A549 (cell line): ENCODE data around the gene ANKRD39. TPM values are rescaled to one million over a fixed set of nuclear protein-coding genes. Genes with fewer than 3 reads are reported as not detected.

Source experiments
- ATAC-seq, 2 experiments: fragments of 200-7000 bp in 1 of 2; fragments of >200 bp in 1 of 2; cut with Nextera tagmentation in 1 of 2; cut with Tn5 transposase in 1 of 2; 3 replicates each; pipeline versions ENCODE4 v1.8.0 to v1.9.1; 2018 to 2020; ENCODE audit warnings: mild to moderate bottlenecking in 1 of 2, moderate library complexity in 1 of 2
- CTCF ChIA-PET: fragments of 300-600 bp; sonication (Branson Sonifier 250); formaldehyde crosslinking; extraction: SDS; loops from one replicate; lab custom pipeline; 2021; ENCODE audit warnings: antibody characterized with exemption, inconsistent platforms; lab: Yijun Ruan, JAX
- POLR2A ChIA-PET: fragments of 350-600 bp; formaldehyde crosslinking; extraction: SDS; loops from one replicate; lab custom pipeline; 2021; ENCODE audit warnings: antibody characterized with exemption, inconsistent platforms; lab: Yijun Ruan, JAX
- DNase-seq, 2 experiments: peaks; one replicate each; pipeline versions ENCODE4 v3.0.0 to v3.0.0-alpha.2; 2011 to 2016; ENCODE audit warnings: low read depth in 1 of 2, low spot score in 1 of 2
- FAIRE-seq: peaks from 2 replicates; lab custom pipeline; 2011; peaks lifted over from hg19 to GRCh38; lab: Jason Lieb, UNC
- H3K27ac ChIP-seq, 2 experiments: fragments of >200 bp; sonication (Bioruptor Twin); formaldehyde crosslinking; 3 replicates each; pipeline ENCODE4 v1.5.1; 2016 to 2017
- H3K4me1 ChIP-seq: fragments of >200 bp; sonication (Bioruptor Twin); formaldehyde crosslinking; 3 replicates; pipeline ENCODE4 v1.6.1; 2016
- H3K4me2 ChIP-seq: fragments of >200 bp; sonication (Bioruptor Twin); formaldehyde crosslinking; 3 replicates; pipeline ENCODE4 v1.6.1; 2016
- H3K4me3 ChIP-seq: fragments of >200 bp; sonication (Bioruptor Twin); formaldehyde crosslinking; 3 replicates; pipeline ENCODE4 v1.5.1; 2016
- H3K9me3 ChIP-seq: fragments of >200 bp; sonication (Bioruptor Twin); formaldehyde crosslinking; 3 replicates; pipeline ENCODE4 v1.6.1; 2016
- CHD2 ChIP-seq: fragments of 150-350 bp; IDR thresholded peaks from 2 replicates; pipeline ENCODE4 v1.6.1; 2014; ENCODE audit warnings: low read length; ENCODE audit not compliant: partially characterized antibody
- CHD4 ChIP-seq: fragments of 200-600 bp; sonication (generic); IDR thresholded peaks from 2 replicates; pipeline ENCODE4 v1.6.1; 2016; ENCODE audit warnings: antibody characterized with exemption, mild to moderate bottlenecking, borderline replicate concordance
- EP300 ChIP-seq, 2 experiments: fragments of >200 bp; sonication (Bioruptor Twin); formaldehyde crosslinking; IDR thresholded peaks; 2 replicates in 1 of 2; 3 replicates in 1 of 2; pipeline ENCODE4 v1.6.1; 2016 to 2017
- FOXS1 ChIP-seq: fragments of 250-450 bp; sonication (Bioruptor Pico); IDR thresholded peaks from 2 replicates; pipeline ENCODE4 v1.5.0; 2020; ENCODE audit warnings: mild to moderate bottlenecking, moderate library complexity
- HOXB13 ChIP-seq: fragments of 250-450 bp; sonication (Bioruptor Pico); IDR thresholded peaks from 2 replicates; pipeline ENCODE4 v1.5.0; 2020; ENCODE audit warnings: low read depth, mild to moderate bottlenecking, moderate library complexity
- JUN ChIP-seq, 2 experiments: fragments of >200 bp; sonication (Bioruptor Twin); formaldehyde crosslinking; IDR thresholded peaks; 2 replicates in 1 of 2; 3 replicates in 1 of 2; pipeline ENCODE4 v1.6.1; 2016 to 2017
- KDM1A ChIP-seq: fragments of 200-600 bp; sonication (generic); IDR thresholded peaks from 2 replicates; pipeline ENCODE4 v1.6.1; 2016; ENCODE audit warnings: low read depth, mild to moderate bottlenecking
- KDM5A ChIP-seq: fragments of 200-600 bp; sonication (generic); IDR thresholded peaks from 2 replicates; pipeline ENCODE4 v1.6.1; 2016; ENCODE audit warnings: antibody characterized with exemption, mild to moderate bottlenecking
- MAFK ChIP-seq: fragments of 450-650 bp; IDR thresholded peaks from 2 replicates; pipeline ENCODE4 v1.6.1; 2014; ENCODE audit not compliant: partially characterized antibody
- MAZ ChIP-seq: fragments of 150-350 bp; IDR thresholded peaks from 2 replicates; pipeline ENCODE4 v1.6.1; 2014; ENCODE audit warnings: antibody characterized with exemption, low read depth, low read length, borderline replicate concordance
- MYC ChIP-seq: IDR thresholded peaks from 2 replicates; pipeline ENCODE4 v1.6.1; 2012; ENCODE audit warnings: mild to moderate bottlenecking, inconsistent platforms, low read length, improper control_type of control experiment, borderline replicate concordance
- NR3C1 ChIP-seq: fragments of >200 bp; sonication (Bioruptor Twin); formaldehyde crosslinking; IDR thresholded peaks from 3 replicates; pipeline ENCODE4 v1.6.1; 2017
- PHF8 ChIP-seq: fragments of 200-600 bp; sonication (generic); IDR thresholded peaks from 2 replicates; pipeline ENCODE4 v1.6.1; 2016; ENCODE audit warnings: low read depth, mild to moderate bottlenecking, antibody characterized with exemption, moderate library complexity, borderline replicate concordance
- POLR2A ChIP-seq: IDR thresholded peaks from 2 replicates; pipeline ENCODE4 v1.6.1; 2012; ENCODE audit warnings: mild to moderate bottlenecking, low read length
- POLR2AphosphoS2 ChIP-seq: conservative IDR thresholded peaks from 2 replicates; pipeline ENCODE4 v1.6.1; 2012; ENCODE audit warnings: low read length, improper control_type of control experiment, inconsistent platforms
- RAD21 ChIP-seq, 2 experiments: fragments of >200 bp in 1 of 2; sonication (Bioruptor Twin) in 1 of 2; formaldehyde crosslinking in 1 of 2; IDR thresholded peaks in 1 of 2; conservative IDR thresholded peaks in 1 of 2; 2 replicates in 1 of 2; 3 replicates in 1 of 2; pipeline ENCODE4 v1.6.1; 2012 to 2018; ENCODE audit warnings: inconsistent platforms in 1 of 2
- RCOR1 ChIP-seq: fragments of 150-350 bp; IDR thresholded peaks from 2 replicates; pipeline ENCODE4 v1.6.1; 2014; ENCODE audit warnings: antibody characterized with exemption, low read length, low read depth
- RFX5 ChIP-seq: fragments of 450-650 bp; IDR thresholded peaks from 2 replicates; pipeline ENCODE4 v1.7.1; 2014; ENCODE audit warnings: antibody characterized with exemption, mild to moderate bottlenecking, moderate library complexity
- SMC3 ChIP-seq: fragments of >200 bp; sonication (Bioruptor Twin); formaldehyde crosslinking; IDR thresholded peaks from 3 replicates; pipeline ENCODE4 v1.6.1; 2018; ENCODE audit warnings: inconsistent platforms
- SREBF2 ChIP-seq: fragments of 450-650 bp; IDR thresholded peaks from 2 replicates; pipeline ENCODE4 v1.6.1; 2014; ENCODE audit warnings: mild to moderate bottlenecking, moderate library complexity
- TP53 ChIP-seq: fragments of 250-450 bp; sonication (Bioruptor Pico); IDR thresholded peaks from 2 replicates; pipeline ENCODE4 v1.5.0; 2021; ENCODE audit warnings: mild to moderate bottlenecking, moderate library complexity
- ZSCAN20 ChIP-seq: fragments of 250-450 bp; sonication (Bioruptor Pico); IDR thresholded peaks from 2 replicates; pipeline ENCODE4 v1.8.0; 2022; ENCODE audit warnings: mild to moderate bottlenecking, moderate library complexity
- WGBS: methylation state at CpG from one replicate; pipeline ENCODE4 v1.1.6; 2017; ENCODE audit errors: missing lambda C conversion rate; 5-methylcytosine and 5-hydroxymethylcytosine counted together
- polyA plus RNA-seq, 4 experiments: library from polyadenylated mRNA; depleted of rRNA in 3 of 4; stranded (reverse); fragments of >200 nt; fragmentation: RNase III in 1 of 4; extraction: RNeasy Plus Mini Kit Qiagen cat#74134 plus additional on column Dnase treatment in 1 of 4; gene quantifications; 2 replicates in 3 of 4; 3 replicates in 1 of 4; pipeline ENCODE4 v1.2.3, GENCODE V29; 2011 to 2017
- TF ChIP-seq, protein P1 (sequence below): fragments of >200 bp; sonication (Bioruptor Twin); formaldehyde crosslinking; IDR thresholded peaks from 3 replicates; pipeline ENCODE4 v1.6.1; 2016
- TF ChIP-seq, protein P2 (sequence below): fragments of >200 bp; sonication (Bioruptor Twin); formaldehyde crosslinking; IDR thresholded peaks from 3 replicates; pipeline ENCODE4 v1.5.1; 2016
- TF ChIP-seq, protein P3 (sequence below): fragments of >200 bp; sonication (Bioruptor Twin); formaldehyde crosslinking; IDR thresholded peaks from 2 replicates; pipeline ENCODE4 v1.6.1; 2016
- TF ChIP-seq, protein P4 (sequence below): fragments of 450-650 bp; IDR thresholded peaks from 2 replicates; pipeline ENCODE4 v1.6.1; 2014; ENCODE audit warnings: antibody characterized with exemption
- TF ChIP-seq, protein P5 (sequence below): IDR thresholded peaks from 2 replicates; pipeline ENCODE4 v1.6.1; 2012; ENCODE audit warnings: low read depth, borderline replicate concordance

ANKRD39 gene
- polyA plus RNA-seq, 2 of the 4 experiments (the other 2 are of a cell fraction) = 6.3 to 16.4 TPM

DNA sequence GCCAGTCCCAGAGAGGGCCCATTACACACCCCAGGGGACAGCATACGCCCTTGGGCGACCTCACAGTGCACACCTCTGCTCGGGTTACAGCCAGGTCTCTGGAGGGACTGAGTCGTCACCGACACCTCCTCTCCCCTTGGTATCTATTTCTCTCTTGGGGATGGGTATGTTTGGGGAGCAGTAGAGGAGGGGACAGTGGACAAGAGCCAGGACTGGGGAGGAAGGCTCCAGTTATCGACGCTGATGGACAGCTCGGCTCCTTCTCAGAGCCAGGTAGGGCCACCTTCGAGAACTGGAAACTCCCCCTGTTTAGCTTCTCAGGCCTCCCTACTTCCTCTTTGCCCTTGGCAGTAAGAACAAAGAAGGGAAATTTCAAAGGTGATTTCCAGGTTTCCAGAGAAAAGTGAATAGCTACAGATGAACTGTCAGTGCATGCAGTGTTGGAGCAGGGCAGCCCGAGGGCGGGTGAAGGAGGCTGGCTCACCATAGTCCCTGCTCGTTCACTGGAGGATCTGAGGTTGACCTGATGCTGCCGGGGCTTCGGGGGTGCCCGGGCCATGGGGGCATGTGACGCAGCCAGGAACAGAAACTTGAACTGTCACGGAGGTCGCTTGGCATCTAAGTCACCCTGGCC lies 16.5 kb upstream of the ANKRD39 start:
- POLR2A ChIA-PET = interaction anchor here (1.4 kb wide), 1 partner anchor 16 kb away, joined by 4 read pairs; no protein-coding TSS in a partner anchor

DNA sequence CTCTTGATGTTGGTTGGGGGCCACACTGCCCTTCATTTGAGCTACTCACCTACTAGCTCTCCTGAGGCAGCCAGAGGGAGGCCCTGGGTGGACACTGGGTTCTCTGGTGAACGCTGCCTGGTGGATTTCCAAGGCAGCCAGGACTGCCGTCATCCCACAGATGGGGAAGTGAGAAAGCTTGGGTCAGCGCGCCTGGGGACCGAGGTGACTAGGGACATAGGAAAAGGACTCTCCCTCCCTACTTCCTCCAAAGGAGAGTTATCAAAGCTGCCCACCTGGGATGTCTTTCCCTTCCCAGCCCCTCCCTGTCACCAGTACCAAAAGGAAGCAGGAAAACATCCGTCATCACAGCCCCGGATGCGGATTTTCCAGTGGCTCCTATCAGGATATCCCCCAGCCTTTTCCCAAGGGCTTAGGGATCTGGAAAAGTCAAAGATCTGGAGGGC lies 15.9 kb upstream of the ANKRD39 start:
- CTCF ChIA-PET = interaction anchor here (0.7 to 2.7 kb wide), 8 partner anchors 8 to 77 kb away, joined by 3 to 16 read pairs (median 4); partner anchors contain the start of gene ANKRD39
- no peak for FAIRE-seq
- POLR2A ChIA-PET = no interaction called here

More for the DNA sequence above, 16.5 kb upstream of the ANKRD39 start:
- H3K9me3 ChIP-seq = no peaks in the 10 kb centered on the region
- no peak for TF ChIP-seq FOXS1 (CRISPR knock-in tag)
- TF ChIP-seq RAD21 (conservative IDR thresholded peaks at IDR 0.05 in 1 of 2, IDR thresholded peaks at IDR 0.05 in 1 of 2) = no peak
- TF ChIP-seq, protein P1, sequence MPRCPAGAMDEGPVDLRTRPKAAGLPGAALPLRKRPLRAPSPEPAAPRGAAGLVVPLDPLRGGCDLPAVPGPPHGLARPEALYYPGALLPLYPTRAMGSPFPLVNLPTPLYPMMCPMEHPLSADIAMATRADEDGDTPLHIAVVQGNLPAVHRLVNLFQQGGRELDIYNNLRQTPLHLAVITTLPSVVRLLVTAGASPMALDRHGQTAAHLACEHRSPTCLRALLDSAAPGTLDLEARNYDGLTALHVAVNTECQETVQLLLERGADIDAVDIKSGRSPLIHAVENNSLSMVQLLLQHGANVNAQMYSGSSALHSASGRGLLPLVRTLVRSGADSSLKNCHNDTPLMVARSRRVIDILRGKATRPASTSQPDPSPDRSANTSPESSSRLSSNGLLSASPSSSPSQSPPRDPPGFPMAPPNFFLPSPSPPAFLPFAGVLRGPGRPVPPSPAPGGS = no peak
- TF ChIP-seq CHD2 = no peak
- TF ChIP-seq KDM1A = no peak
- CTCF ChIA-PET = interaction anchor here (0.7 to 2.7 kb wide), 6 partner anchors 8 to 76 kb away, joined by 3 to 16 read pairs (median 4); partner anchors contain the start of gene ANKRD39
- no peak overlapping the region for H3K27ac ChIP-seq
- no peak for DNase-seq
- H3K4me2 ChIP-seq = no peak overlapping the region
- no peak for ATAC-seq
- 57% methylated on average over 17 of the region's 18 CpGs for WGBS
- peaks cover 7% of the 10 kb centered on the region for H3K4me1 ChIP-seq
- no peak for FAIRE-seq
- H3K4me3 ChIP-seq = no peak overlapping the region

DNA sequence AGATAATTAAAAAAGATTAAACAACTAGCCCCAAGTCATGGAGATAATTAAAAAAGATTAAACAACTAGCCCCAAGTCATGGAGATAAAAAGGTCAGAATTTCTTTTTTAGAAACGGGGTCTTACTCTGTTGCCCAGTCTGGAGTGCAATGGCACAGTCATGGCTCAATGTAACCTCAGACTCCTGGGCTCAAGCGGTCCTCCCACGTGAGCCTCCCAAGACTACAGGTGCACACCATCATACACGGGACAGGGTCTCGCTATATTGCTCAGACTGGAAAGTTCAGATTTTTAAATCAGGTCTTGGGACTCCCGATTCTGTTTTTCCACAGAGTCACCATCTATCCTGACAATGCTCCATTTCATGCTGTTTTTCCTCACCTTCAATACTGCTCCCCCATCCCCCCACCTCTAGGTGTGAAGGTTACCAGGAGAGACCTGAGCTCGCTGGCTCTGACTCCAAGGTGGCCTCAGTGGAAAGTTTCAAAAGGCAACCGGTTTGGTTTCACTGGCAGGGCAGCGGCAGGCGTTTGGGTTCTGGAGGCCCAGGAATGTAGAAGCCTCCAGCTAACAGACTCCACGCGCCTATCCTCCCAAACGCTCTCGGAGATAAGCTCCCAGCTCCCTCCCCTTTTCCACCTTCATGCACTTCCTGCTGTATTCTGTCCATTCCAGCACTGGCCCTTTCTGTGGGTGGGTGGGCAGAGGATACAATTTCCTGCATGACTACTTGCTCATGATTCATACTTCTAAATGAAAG lies 15.0 kb upstream of the ANKRD39 start:
- no peaks in the 10 kb centered on the region for H3K9me3 ChIP-seq
- ChIA-PET POLR2A (no interaction called here), CTCF (interaction anchor here (0.6 to 3.3 kb wide), 7 partner anchors 13 to 78 kb away, joined by 3 to 16 read pairs (median 4); partner anchors contain the start of gene ANKRD39)
- H3K4me3 ChIP-seq = no peak overlapping the region
- no peak overlapping the region for H3K27ac ChIP-seq
- H3K4me2 ChIP-seq = no peak overlapping the region
- DNase-seq (no peak), ATAC-seq (no peak), FAIRE-seq (no peak)
- H3K4me1 ChIP-seq = peaks cover 7% of the 10 kb centered on the region
- WGBS = 85% methylated on average over 14 of the region's 14 CpGs
- TF ChIP-seq, protein P1 = no peak
- TF ChIP-seq, protein P2, sequence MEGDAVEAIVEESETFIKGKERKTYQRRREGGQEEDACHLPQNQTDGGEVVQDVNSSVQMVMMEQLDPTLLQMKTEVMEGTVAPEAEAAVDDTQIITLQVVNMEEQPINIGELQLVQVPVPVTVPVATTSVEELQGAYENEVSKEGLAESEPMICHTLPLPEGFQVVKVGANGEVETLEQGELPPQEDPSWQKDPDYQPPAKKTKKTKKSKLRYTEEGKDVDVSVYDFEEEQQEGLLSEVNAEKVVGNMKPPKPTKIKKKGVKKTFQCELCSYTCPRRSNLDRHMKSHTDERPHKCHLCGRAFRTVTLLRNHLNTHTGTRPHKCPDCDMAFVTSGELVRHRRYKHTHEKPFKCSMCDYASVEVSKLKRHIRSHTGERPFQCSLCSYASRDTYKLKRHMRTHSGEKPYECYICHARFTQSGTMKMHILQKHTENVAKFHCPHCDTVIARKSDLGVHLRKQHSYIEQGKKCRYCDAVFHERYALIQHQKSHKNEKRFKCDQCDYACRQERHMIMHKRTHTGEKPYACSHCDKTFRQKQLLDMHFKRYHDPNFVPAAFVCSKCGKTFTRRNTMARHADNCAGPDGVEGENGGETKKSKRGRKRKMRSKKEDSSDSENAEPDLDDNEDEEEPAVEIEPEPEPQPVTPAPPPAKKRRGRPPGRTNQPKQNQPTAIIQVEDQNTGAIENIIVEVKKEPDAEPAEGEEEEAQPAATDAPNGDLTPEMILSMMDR = no peak
- TF ChIP-seq JUN (IDR thresholded peaks at IDR 0.05) (no peak), RCOR1 (no peak), FOXS1 (CRISPR knock-in tag) (no peak), MYC (no peak), NR3C1 (no peak), TP53 (CRISPR knock-in tag) (no peak), PHF8 (no peak), CHD4 (no peak), ZSCAN20 (CRISPR knock-in tag) (no peak), KDM5A (no peak), RFX5 (no peak), HOXB13 (CRISPR knock-in tag) (no peak)
- TF ChIP-seq, protein P3, sequence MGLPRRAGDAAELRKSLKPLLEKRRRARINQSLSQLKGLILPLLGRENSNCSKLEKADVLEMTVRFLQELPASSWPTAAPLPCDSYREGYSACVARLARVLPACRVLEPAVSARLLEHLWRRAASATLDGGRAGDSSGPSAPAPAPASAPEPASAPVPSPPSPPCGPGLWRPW = no peak
- TF ChIP-seq, protein P4, sequence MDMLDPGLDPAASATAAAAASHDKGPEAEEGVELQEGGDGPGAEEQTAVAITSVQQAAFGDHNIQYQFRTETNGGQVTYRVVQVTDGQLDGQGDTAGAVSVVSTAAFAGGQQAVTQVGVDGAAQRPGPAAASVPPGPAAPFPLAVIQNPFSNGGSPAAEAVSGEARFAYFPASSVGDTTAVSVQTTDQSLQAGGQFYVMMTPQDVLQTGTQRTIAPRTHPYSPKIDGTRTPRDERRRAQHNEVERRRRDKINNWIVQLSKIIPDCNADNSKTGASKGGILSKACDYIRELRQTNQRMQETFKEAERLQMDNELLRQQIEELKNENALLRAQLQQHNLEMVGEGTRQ = no peak
- TF ChIP-seq, protein P5, sequence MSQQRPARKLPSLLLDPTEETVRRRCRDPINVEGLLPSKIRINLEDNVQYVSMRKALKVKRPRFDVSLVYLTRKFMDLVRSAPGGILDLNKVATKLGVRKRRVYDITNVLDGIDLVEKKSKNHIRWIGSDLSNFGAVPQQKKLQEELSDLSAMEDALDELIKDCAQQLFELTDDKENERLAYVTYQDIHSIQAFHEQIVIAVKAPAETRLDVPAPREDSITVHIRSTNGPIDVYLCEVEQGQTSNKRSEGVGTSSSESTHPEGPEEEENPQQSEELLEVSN = no peak

More for the DNA sequence above, 15.9 kb upstream of the ANKRD39 start:
- Histone ChIP-seq H3K27ac (no peak overlapping the region), H3K4me2 (no peak overlapping the region), H3K9me3 (no peaks in the 10 kb centered on the region), H3K4me1 (peaks cover 7% of the 10 kb centered on the region), H3K4me3 (no peak overlapping the region)
- WGBS = 95% methylated on average over 8 of the region's 8 CpGs
- DNase-seq = no peak
- no peak for ATAC-seq
- TF ChIP-seq SREBF2 = no peak
- no peak for TF ChIP-seq POLR2AphosphoS2
- TF ChIP-seq ZSCAN20 (CRISPR knock-in tag) = no peak
- no peak for TF ChIP-seq SMC3
- TF ChIP-seq JUN (IDR thresholded peaks at IDR 0.05) = no peak
- no peak for TF ChIP-seq MYC
- no peak for TF ChIP-seq MAFK
- TF ChIP-seq EP300 (IDR thresholded peaks at IDR 0.05) = no peak
- no peak for TF ChIP-seq MAZ
- no peak for TF ChIP-seq POLR2A
- TF ChIP-seq, all 56 proteins: peak for 0
